ENCODE data around the gene SORCS3.

SORCS3 gene

DNA sequence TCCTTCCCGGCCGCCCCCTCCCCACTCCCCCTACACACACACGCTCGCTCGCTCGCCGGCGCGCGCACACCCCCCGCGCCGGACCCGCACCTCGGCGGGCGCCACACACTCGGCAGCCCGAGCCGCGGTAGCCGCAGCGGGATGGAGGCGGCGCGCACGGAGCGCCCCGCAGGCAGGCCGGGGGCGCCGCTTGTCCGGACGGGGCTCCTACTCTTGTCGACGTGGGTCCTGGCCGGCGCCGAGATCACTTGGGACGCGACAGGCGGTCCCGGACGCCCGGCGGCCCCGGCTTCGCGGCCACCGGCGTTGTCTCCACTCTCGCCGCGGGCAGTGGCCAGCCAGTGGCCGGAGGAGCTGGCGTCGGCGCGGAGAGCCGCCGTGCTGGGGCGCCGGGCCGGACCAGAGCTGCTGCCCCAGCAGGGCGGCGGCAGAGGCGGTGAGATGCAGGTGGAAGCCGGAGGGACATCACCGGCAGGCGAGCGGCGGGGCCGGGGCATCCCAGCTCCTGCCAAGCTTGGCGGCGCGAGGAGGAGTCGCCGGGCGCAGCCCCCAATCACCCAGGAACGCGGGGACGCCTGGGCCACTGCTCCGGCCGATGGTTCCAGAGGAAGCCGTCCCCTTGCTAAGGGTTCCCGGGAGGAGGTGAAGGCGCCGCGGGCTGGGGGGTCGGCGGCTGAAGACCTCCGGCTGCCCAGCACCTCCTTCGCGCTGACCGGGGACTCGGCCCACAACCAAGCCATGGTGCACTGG, at the start of gene SORCS3:
Gene SORCS3, plus strand, starts transcription at position 104 of the 750 bp plus-strand sequence.
- no peaks in the 10 kb centered on the region for H3K36me3 Mint-ChIP-seq (ENCODE audit: low read depth)
- no peak within 1 kb of the TSS for H3K4me3 Mint-ChIP-seq
- no peaks in the 10 kb centered on the region for H3K9me3 Mint-ChIP-seq
- H3K27me3 Mint-ChIP-seq, result peaks cover 62% of the 10 kb centered on the region
- no peak within 1 kb of the TSS for H3K27ac Mint-ChIP-seq
- no peak for ATAC-seq
- no peak for DNase-seq
- H3K4me1 Mint-ChIP-seq, result peaks cover 7% of the 10 kb centered on the region

DNA sequence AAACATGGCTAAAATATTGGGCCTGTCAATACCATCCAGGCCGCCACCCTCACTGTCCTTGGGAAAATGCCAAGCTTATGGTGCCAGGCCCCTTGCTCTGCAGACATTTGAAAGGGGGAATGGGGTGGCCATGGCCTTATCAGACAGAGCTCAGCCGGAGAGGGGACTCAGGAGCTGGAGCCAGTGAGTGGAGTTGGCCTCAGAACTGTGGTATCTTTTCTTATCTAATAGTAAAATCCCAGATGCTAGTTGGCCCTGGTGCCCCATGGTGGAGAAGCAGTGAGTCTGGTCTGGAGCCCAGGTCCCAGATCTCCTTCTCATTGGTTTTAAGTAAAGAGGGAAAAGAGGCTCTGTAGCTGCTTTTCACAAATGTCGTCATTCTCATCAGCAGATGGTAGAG, 49.6 kb upstream of the SORCS3 start:
- no peaks in the 10 kb centered on the region for H3K36me3 Mint-ChIP-seq (ENCODE audit: low read depth)
- H3K27me3 Mint-ChIP-seq, result peaks cover 6% of the 10 kb centered on the region
- H3K27ac Mint-ChIP-seq, result no peak overlapping the region
- H3K4me3 Mint-ChIP-seq, result no peak overlapping the region
- H3K9me3 Mint-ChIP-seq, result no peaks in the 10 kb centered on the region
- ATAC-seq (no peak), DNase-seq (no peak)
- peaks cover 12% of the 10 kb centered on the region for H3K4me1 Mint-ChIP-seq

DNA sequence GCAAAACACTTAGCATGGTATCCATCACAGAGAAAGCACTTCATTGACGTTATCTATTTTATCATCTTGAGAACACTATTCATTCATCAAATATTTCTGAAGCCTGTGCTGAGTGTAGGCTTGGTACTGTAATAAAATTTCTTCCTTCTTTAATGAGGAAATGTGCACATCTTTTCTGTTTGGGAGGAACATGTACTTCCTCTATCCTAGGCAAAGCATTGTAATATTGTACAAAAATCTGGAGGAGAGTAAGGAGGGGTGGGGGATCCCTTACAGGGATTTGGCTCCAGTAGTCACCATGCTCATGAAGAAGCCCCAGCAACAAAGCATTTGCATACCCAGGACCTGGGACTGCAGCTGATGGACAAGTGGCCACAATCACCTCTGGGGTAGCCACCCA, 39.9 kb upstream of the SORCS3 start:
- peaks cover 6% of the 10 kb centered on the region for H3K27me3 Mint-ChIP-seq
- H3K4me3 Mint-ChIP-seq, result no peak overlapping the region
- H3K36me3 Mint-ChIP-seq (ENCODE audit: low read depth), result no peaks in the 10 kb centered on the region
- ATAC-seq (no peak), DNase-seq (no peak)
- H3K27ac Mint-ChIP-seq, result no peak overlapping the region
- no peaks in the 10 kb centered on the region for H3K4me1 Mint-ChIP-seq
- no peaks in the 10 kb centered on the region for H3K9me3 Mint-ChIP-seq

DNA sequence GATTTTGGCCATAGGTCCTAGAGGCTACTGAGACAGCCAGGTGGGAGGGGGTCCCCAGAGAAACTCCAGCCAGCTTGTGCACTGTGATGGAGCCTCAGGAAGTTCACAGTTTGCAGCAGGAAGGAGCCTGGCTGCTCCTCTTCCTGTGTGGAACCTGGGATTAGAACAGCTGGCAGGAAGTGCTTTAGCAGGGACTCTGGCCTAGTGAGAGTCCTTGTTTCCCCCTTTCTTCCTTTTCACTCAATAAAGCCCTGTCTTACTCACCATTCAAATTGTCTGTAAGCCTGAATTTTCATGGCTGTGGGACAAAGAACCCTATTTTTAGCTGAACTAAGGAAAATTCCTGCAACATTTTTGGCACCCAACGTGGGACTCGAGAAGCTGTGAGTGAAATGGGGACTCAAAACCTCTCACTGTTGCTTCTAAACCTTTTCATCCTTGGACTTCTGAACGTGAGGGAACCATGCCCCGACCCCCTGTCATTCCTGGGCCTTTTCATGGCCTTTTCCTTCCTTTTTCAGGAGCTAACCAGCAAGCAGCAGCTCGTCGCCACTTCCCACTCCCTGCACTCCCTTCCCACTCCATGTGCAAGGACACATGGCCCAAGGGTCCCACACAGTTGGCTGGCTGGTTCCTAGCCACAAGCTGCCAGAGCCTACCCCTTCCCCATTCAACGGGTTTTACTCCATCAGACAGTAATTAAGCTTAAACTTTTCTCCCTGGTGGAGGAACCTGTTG, 32.8 kb upstream of the SORCS3 start:
- Mint-ChIP-seq H3K4me1 (no peaks in the 10 kb centered on the region), H3K36me3 (ENCODE audit: low read depth) (no peaks in the 10 kb centered on the region)

DNA sequence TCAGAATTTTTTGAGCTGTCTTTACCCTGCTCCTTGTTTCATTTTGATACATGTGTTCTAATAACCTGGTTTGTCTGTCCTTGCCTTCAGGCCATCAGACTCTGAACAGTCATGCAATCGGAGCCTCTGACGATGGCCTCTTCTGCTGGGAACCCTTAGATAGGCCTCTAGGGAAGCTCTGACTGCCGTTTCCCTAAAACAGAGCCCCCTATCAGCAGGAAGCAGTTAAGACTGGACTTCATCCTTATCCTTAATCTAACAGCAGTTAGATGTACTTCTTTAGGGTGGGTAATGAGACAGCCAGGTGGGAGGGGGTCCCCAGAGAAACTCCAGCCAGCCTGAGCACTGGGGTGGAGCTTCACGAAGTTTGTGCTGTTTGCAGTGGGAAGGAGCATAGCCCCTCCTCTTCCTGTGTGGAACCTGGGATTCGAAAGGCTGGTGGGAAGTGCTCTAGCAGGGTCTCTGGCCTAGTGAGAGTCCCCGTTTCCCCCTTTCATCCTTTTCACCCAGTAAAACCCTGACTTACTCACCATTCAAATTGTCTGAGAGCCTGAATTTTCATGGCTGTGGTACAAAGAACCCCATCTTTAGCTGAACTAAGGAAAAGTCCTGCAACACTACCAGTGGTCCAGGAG, 28.4 kb upstream of the SORCS3 start:
- ATAC-seq, result no peak
- no peak overlapping the region for H3K4me3 Mint-ChIP-seq
- H3K27ac Mint-ChIP-seq, result no peak overlapping the region
- peaks cover 9% of the 10 kb centered on the region for H3K27me3 Mint-ChIP-seq
- no peaks in the 10 kb centered on the region for H3K36me3 Mint-ChIP-seq (ENCODE audit: low read depth)
- H3K4me1 Mint-ChIP-seq, result no peaks in the 10 kb centered on the region
- no peak for DNase-seq
- peaks cover 8% of the 10 kb centered on the region for H3K9me3 Mint-ChIP-seq

More for the DNA sequence above, 32.8 kb upstream of the SORCS3 start:
- Mint-ChIP-seq H3K4me3 (no peak overlapping the region), H3K27me3 (peaks cover 4% of the 10 kb centered on the region), H3K9me3 (peaks cover 8% of the 10 kb centered on the region), H3K27ac (no peak overlapping the region)
- ATAC-seq, result no peak
- DNase-seq, result no peak

DNA sequence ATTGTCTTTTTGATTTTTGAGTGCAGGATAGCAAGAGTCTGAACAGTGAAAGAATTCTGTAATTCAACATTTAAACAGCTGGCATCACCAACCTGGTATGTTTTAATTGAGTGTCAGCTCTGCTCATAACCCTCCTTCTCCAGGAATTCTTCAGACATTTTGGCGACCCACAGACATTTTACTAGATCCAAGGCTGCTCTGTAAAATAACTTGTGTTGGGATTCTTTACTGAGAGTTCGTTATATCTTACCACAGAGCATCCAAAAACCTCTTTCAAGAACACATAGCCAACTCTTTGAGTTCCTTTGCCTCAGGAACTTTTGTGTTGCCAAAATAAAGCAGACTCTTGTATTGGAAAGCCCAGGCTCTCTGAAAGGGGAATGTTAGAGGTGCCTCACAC, 27.7 kb upstream of the SORCS3 start:
- Mint-ChIP-seq H3K36me3 (ENCODE audit: low read depth) (no peaks in the 10 kb centered on the region), H3K27me3 (peaks cover 9% of the 10 kb centered on the region), H3K27ac (no peak overlapping the region), H3K4me1 (no peaks in the 10 kb centered on the region), H3K9me3 (peaks cover 8% of the 10 kb centered on the region), H3K4me3 (no peak overlapping the region)
- ATAC-seq (no peak), DNase-seq (no peak)

DNA sequence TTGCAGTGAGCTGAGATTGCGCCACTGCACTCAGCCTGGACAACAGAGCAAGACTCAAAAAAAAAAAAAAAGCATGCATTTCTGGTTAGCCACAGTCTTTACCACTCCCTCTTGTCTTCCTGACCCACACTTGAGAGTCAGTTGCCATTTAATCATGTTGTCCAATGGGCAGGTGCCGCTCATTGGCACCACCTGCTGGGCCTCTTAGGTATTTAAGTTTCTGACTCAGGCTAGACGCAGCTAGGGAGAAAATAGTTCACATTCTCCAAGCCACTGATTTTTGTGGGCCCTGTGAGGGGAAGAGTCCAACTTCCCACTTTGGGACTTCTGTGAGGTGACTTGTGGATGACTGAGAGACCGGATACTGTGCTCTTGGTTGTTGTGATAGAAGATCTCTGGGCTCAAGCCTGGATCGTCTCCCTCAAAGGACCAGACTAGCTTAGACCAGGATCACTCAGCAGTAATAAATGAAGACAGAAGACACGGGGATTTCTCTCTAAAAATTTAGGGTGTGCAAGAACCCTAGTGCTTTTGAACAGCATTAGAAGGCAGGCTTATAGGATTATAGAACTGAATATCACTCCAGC, 26.8 kb upstream of the SORCS3 start:
- Mint-ChIP-seq H3K36me3 (ENCODE audit: low read depth) (no peaks in the 10 kb centered on the region), H3K27me3 (peaks cover 12% of the 10 kb centered on the region), H3K27ac (no peak overlapping the region), H3K4me1 (no peaks in the 10 kb centered on the region), H3K4me3 (no peak overlapping the region), H3K9me3 (peaks cover 3% of the 10 kb centered on the region)
- ATAC-seq (peak; percentile 46), DNase-seq (peak; percentile 42)

DNA sequence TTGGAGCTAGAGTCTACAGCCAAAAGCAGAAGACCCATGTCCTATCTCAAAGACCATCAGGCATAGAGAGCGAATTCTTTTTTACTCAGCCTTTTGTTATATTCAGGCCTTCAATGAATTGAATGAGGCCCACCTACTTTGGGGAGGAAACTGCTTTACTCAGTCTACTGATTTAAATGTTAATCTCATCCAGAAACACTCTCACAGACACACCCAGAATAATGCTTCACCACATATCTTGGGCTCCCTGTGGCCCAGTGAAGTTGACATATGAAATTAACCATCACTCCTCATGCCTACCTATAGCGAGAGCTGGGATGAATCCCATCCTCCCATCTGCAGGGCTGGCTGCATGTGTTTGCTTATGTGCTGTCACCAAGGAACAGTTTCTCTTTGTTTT, 26.0 kb upstream of the SORCS3 start:
- no peak overlapping the region for H3K4me3 Mint-ChIP-seq
- H3K4me1 Mint-ChIP-seq, result no peaks in the 10 kb centered on the region
- no peak for DNase-seq
- H3K36me3 Mint-ChIP-seq (ENCODE audit: low read depth), result no peaks in the 10 kb centered on the region
- no peak overlapping the region for H3K27ac Mint-ChIP-seq
- peaks cover 12% of the 10 kb centered on the region for H3K27me3 Mint-ChIP-seq
- ATAC-seq, result no peak
- H3K9me3 Mint-ChIP-seq, result no peaks in the 10 kb centered on the region

DNA sequence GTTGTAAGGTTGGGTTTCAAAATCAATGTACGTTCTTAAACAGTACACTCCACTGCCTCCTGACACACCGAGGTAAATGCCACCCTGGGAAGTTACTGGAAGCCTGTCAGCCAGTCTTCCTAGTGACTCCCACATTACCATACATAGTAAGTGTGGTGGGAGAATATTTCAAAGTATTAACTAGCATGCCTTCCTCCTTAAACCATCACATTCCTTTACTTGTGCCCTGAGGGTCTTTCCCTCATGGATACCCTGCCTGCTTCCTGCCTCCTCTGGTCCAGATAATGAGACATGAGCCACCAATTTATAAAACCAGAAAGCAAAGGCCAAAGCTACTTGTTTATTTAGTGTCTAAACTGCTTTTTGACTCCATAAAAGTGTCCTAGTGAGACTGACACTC, 23.3 kb upstream of the SORCS3 start:
- Mint-ChIP-seq H3K4me3 (no peak overlapping the region), H3K4me1 (no peaks in the 10 kb centered on the region), H3K36me3 (ENCODE audit: low read depth) (no peaks in the 10 kb centered on the region), H3K9me3 (no peaks in the 10 kb centered on the region), H3K27me3 (peaks cover 14% of the 10 kb centered on the region), H3K27ac (no peak overlapping the region)
- DNase-seq, result no peak
- no peak for ATAC-seq

DNA sequence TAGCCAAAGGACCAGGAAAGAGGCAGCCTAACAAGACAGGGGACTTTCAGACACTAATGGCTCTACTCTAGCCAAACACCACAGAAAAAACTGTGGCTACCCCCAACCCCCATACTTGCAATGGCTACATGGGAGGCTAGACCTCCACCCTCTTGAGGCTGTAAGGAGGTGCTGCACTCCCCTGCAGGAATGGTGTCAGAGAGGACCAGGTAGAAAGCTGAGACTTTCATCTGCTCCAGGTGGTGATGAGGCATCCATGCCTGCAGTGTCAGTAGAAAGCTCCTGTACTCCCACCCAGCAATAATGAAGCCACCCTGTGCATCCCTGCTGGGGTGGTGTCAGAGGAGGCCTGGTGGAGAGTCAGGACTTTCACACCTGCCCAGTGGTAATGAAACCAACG, 18.9 kb upstream of the SORCS3 start:
- Mint-ChIP-seq H3K27ac (no peak overlapping the region), H3K27me3 (peaks cover 33% of the 10 kb centered on the region), H3K9me3 (no peaks in the 10 kb centered on the region), H3K36me3 (ENCODE audit: low read depth) (no peaks in the 10 kb centered on the region), H3K4me3 (no peak overlapping the region), H3K4me1 (no peaks in the 10 kb centered on the region)
- DNase-seq (no peak), ATAC-seq (no peak)

DNA sequence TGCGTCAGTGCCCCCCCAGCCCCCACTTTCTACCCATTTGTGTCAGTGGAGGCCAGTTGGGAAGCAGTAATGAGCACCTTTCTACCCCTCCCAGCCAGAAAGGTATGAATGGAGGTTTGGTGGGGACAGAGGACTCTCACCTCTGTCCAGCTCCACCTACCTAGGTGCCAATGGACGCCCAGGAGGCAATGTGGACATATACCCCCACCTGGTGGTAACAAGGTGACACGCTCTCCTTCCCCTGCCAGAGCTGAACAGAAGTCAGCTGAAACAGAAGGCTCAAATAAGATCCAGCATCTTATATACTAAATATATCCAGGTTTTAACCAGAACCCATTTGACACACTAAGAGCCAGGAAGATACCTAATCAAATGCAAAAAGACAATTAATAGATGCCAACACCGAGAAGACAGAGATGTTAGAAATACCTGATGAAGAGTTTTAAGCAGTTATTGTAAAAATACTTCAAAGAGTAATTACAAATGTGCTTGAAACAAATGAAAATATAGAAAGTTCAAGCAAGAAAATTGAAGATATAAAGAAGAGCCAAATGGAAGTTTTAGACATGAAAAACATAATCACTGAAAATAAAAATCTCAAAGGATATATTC, 18.4 kb upstream of the SORCS3 start:
- DNase-seq (no peak), ATAC-seq (no peak)
- H3K27me3 Mint-ChIP-seq, result peaks cover 35% of the 10 kb centered on the region
- no peak overlapping the region for H3K27ac Mint-ChIP-seq
- H3K9me3 Mint-ChIP-seq, result no peaks in the 10 kb centered on the region
- H3K4me3 Mint-ChIP-seq, result no peak overlapping the region
- no peaks in the 10 kb centered on the region for H3K4me1 Mint-ChIP-seq
- no peaks in the 10 kb centered on the region for H3K36me3 Mint-ChIP-seq (ENCODE audit: low read depth)

DNA sequence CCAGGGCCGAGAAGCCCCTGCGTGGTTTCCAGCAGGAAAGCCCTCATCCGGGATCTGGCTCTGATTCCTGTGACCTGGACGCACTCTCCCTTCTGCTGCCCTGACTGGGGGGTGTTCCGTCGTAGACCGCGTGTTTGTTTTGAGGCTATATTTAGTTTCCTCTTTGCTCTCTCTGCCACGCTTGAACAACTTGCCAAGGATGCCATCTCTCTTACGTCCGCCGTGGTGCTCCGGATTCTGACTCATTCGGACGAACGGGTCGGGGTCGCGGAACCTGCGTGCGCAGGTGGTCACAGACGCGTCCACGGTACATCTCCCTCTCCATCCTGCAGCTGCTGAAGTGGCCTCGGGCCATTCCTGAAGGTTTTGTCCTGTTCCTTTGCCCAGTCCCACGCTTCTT, 10.4 kb upstream of the SORCS3 start:
- H3K4me1 Mint-ChIP-seq, result no peaks in the 10 kb centered on the region

DNA sequence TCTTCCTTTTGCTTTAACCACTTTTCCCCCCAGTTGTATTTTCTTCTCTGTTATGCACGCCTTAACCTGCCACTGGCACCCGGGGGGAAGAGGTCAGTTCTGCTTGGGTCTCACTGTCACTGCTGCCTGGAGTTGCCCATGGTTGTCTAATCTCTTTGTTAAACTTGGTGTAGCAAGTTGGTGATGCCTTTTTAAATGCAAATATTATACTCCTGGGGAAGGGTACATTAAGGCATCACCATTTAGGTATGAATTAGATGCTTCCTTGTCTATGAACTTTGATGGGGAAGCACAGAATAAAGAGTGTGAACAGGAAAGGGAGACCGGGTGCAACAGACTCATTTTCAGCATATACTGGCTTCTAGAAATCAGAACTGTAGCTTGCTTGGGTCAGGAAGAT, 9.1 kb upstream of the SORCS3 start:
- DNase-seq (no peak), ATAC-seq (no peak)
- no peaks in the 10 kb centered on the region for H3K36me3 Mint-ChIP-seq (ENCODE audit: low read depth)
- no peaks in the 10 kb centered on the region for H3K4me1 Mint-ChIP-seq
- H3K9me3 Mint-ChIP-seq, result no peaks in the 10 kb centered on the region
- peaks cover 25% of the 10 kb centered on the region for H3K27me3 Mint-ChIP-seq
- H3K27ac Mint-ChIP-seq, result no peak overlapping the region
- no peak overlapping the region for H3K4me3 Mint-ChIP-seq

More for the DNA sequence above, 10.4 kb upstream of the SORCS3 start:
- DNase-seq (no peak), ATAC-seq (no peak)
- Mint-ChIP-seq H3K9me3 (no peaks in the 10 kb centered on the region), H3K27me3 (peaks cover 23% of the 10 kb centered on the region), H3K27ac (no peak overlapping the region), H3K4me3 (no peak overlapping the region), H3K36me3 (ENCODE audit: low read depth) (no peaks in the 10 kb centered on the region)

DNA sequence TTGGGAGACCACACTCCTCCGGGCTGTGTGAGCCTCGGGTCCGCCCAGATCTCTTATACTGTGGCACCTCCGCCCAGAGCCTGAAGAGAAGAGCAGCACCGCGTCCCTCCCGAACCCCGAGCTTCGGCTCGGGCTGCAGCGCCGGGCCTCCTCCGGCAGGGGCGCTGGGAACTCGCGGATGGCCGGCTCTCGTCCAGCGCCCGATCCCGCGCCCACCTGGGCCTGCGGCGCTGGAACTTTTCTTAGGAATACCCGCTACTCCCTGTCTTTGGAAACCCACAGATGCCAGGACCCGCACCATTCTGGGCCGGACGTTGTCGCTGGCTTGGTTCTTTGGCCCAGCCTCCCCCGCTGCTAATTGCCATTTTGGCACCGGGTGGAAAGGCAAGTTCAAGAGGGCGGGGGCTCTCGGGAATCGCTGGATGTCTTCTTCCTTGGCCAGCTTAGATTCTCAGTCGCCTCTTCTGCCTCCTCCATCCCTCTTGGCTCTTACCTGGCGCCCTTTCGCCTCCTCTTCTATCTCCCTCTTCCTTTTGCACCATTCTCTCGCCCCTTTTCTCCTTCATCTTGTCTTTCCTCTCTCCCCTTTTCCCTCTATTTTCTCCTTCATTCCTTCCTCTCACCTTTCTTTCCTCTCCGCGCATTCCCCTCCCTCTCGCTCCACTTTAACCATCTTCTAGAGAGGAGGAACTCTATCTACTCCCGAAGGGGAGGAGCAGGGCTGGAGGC, 2.1 kb upstream of the SORCS3 start:
- no peak for DNase-seq

More for the DNA sequence above, 2.1 kb upstream of the SORCS3 start:
- H3K4me1 Mint-ChIP-seq, result peaks cover 7% of the 10 kb centered on the region
- peak; percentile 37 for ATAC-seq
- no peaks in the 10 kb centered on the region for H3K36me3 Mint-ChIP-seq (ENCODE audit: low read depth)
- H3K27ac Mint-ChIP-seq, result no peak overlapping the region
- peaks cover 64% of the 10 kb centered on the region for H3K27me3 Mint-ChIP-seq
- H3K9me3 Mint-ChIP-seq, result no peaks in the 10 kb centered on the region
- H3K4me3 Mint-ChIP-seq, result no peak overlapping the region
